ENCODE data around the gene ATP6AP1. TPM values are rescaled to one million over a fixed set of nuclear protein-coding genes. Genes with fewer than 3 reads are reported as not detected.
A peak's percentile ranks its signal among the peaks of the same experiment; 100 is the strongest.
"Not testable (repeated sequence)": the region's sequence is repeated elsewhere in the genome, so short reads cannot be mapped to it uniquely, and the experiment has no call there.

Gene ATP6AP1
- total RNA-seq, 1 donor = 33.2 TPM

DNA sequence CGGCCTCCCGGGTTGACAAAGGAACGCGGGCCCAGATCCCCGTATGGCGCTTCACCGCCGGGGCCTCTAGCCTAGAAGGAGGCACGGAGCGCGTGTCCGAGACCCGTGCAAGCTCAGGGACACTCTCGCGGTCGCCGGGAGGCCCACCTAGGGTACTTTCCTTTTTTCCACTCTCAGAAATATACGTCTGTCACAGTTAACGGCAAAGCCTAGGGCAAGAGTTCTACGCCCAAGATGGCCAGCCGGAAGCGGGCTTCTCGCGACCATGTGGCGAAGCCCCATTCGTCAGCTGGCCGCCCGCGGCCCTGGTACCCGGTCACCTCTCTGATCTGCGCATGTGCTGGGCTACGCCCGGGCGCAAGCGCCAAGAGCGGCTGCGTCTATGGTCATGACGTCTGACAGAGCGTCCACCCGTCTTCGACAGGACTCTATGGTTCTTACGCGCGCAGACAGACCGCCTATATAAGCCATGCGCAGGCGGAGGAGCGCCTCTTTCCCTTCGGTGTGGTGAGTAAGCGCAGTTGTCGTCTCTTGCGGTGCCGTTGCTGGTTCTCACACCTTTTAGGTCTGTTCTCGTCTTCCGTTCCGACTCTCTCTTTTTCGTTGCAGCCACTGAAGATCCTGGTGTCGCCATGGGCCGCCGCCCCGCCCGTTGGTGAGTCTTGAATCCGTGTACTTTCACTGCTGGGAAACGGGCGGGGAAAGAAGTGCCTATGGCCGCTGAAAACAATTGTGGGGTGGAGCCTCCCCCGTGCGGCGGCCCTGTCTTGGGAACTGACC, 30.4 kb upstream of the ATP6AP1 start, which contains the start of gene RPL10:
TSS of gene RPL10 (plus strand) at position 490 of the 780 bp plus-strand sequence. CDS start at position 633, 143 bp downstream.
- TF ChIP-seq, protein P1, sequence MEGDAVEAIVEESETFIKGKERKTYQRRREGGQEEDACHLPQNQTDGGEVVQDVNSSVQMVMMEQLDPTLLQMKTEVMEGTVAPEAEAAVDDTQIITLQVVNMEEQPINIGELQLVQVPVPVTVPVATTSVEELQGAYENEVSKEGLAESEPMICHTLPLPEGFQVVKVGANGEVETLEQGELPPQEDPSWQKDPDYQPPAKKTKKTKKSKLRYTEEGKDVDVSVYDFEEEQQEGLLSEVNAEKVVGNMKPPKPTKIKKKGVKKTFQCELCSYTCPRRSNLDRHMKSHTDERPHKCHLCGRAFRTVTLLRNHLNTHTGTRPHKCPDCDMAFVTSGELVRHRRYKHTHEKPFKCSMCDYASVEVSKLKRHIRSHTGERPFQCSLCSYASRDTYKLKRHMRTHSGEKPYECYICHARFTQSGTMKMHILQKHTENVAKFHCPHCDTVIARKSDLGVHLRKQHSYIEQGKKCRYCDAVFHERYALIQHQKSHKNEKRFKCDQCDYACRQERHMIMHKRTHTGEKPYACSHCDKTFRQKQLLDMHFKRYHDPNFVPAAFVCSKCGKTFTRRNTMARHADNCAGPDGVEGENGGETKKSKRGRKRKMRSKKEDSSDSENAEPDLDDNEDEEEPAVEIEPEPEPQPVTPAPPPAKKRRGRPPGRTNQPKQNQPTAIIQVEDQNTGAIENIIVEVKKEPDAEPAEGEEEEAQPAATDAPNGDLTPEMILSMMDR (IDR thresholded peaks at IDR 0.05; ENCODE audit: insufficient read depth, low read length) = no peak

DNA sequence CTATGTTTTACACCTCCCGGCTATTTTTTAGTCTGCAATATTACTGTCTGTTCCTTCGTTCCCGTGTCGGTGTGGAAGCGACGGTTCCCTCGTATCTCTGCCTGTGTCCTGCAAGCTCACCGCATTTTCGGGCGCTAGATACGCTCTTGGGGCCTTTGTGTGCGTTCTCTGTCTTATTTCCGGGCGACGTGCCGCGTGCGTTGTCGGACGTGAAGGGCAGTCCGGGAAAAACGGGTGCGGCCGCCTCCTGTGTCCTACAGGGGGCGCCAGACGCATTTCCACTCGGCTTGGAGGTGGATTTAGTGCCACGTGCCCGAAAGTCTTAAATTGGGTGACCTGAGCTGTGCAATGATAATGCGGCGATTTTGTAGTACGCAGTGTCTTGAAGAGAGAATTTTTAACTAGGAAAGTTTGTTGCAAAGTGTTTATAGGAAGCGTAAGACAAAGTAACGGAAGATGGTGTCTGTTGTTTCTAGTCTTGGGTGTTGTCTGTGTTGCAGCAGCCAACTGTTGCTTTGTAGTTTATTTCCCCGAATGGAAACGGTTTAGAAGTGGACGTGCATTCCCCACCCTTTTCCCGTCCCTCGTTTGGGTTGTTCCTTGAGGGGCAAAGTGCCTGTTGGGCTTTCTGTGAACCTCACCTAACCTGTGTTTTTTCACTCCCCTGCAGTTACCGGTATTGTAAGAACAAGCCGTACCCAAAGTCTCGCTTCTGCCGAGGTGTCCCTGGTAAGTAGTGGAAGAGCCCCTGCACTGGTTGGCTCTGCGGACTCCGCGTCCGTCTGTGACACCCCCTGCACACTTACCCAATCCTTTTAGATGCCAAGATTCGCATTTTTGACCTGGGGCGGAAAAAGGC, 29.6 kb upstream of the ATP6AP1 start:
- peak overlapping the region; percentile 71 for H3K4me3 ChIP-seq (ENCODE audit: low read depth, low read length)
- TF ChIP-seq, protein P1 (IDR thresholded peaks at IDR 0.05; ENCODE audit: insufficient read depth, low read length) = peak; percentile 79
- peak; percentile 82 for DNase-seq (ENCODE audit: low read depth)

More for the DNA sequence above, 30.4 kb upstream of the ATP6AP1 start, which contains the start of gene RPL10:
- peak within 1 kb of the TSS; percentile 71 for H3K4me3 ChIP-seq (ENCODE audit: low read depth, low read length)
- DNase-seq (ENCODE audit: low read depth) = peak; percentile 98

DNA sequence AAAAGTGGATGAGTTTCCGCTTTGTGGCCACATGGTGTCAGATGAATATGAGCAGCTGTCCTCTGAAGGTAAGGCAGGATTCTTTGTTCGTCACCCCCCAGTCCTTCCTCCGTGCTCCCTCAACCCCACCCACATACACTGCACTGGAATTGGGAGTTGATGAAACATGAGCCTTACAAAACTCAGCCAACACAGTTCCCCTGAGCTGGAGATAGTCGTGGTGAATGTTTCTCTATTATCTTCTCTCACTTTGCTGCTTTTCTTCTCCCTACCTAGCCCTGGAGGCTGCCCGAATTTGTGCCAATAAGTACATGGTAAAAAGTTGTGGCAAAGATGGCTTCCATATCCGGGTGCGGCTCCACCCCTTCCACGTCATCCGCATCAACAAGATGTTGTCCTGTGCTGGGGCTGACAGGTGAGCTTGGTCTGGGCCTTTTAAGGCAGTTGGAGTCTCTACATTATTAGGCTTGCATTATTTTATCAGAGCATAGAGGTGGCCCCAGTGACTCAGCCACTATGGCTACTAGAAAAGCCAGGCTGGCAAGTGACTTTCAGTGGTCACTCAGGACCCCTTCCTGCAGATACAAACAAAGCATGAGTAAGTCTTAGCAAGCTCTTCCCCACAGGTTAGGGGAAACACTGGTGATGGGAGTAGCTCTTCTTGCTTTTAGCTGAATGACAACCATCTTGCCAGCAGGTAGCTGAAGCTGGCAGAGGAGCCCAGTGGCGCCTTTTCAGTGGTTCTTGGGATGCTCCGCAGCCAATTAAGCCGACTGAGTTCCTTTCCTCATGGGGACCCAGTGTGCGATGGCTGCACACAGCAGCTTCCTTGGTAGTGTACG, 28.7 kb upstream of the ATP6AP1 start:
- TF ChIP-seq, protein P1 (IDR thresholded peaks at IDR 0.05; ENCODE audit: insufficient read depth, low read length) = no peak
- no peak for DNase-seq (ENCODE audit: low read depth)
- peak overlapping the region; percentile 71 for H3K4me3 ChIP-seq (ENCODE audit: low read depth, low read length)

DNA sequence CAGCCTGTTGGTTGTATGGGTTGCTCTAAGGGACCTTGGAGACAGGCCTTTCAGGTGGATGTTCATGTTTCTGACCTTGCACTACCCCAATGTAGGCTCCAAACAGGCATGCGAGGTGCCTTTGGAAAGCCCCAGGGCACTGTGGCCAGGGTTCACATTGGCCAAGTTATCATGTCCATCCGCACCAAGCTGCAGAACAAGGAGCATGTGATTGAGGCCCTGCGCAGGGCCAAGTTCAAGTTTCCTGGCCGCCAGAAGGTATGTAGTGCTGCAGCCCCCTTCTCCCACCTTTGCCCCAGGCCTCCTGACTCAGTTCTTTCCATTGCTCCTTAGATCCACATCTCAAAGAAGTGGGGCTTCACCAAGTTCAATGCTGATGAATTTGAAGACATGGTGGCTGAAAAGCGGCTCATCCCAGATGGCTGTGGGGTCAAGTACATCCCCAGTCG, 28.1 kb upstream of the ATP6AP1 start:
- H3K4me3 ChIP-seq (ENCODE audit: low read depth, low read length) = peak overlapping the region; percentile 71
- DNase-seq (ENCODE audit: low read depth) = not testable (repeated sequence)

DNA sequence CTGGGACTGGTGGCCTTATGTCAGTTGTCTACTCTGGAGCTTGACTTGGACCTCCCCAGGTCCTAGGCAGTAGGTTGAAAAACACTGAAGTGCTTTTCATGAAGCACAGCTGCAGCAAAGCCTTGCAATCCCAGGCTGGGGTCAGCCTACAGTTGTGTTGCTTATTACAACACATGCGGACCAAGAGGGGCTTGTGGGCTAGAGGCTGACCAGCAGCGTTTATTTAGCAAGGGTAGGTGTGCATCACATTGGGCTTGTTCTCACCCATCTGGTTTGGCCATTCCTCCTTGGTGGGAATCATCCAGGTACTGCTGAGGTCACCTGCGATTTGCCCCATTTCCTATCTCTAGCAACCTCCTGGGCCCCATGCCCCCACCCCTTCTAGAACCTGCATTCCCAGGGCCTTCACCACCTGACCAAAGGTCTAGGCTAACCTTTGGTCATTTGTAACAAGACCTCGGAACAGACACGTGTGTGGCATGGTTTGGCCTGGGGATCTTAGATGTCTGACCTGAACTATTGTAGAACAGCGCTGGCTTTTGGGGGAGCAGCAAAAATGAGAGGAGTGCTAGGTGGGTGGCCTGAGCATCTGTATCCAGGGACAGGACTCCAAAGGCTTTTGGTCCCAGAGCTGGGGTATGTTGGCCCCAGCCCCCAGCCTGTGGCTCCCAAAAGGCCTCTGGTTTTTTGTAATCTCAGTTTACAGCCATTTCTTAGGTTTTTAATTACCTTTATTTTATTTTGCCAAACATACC, 27.3 kb upstream of the ATP6AP1 start:
- DNase-seq (ENCODE audit: low read depth) = peak; percentile 48
- TF ChIP-seq, protein P1 (IDR thresholded peaks at IDR 0.05; ENCODE audit: insufficient read depth, low read length) = no peak
- no peak overlapping the region for H3K4me3 ChIP-seq (ENCODE audit: low read depth, low read length)

DNA sequence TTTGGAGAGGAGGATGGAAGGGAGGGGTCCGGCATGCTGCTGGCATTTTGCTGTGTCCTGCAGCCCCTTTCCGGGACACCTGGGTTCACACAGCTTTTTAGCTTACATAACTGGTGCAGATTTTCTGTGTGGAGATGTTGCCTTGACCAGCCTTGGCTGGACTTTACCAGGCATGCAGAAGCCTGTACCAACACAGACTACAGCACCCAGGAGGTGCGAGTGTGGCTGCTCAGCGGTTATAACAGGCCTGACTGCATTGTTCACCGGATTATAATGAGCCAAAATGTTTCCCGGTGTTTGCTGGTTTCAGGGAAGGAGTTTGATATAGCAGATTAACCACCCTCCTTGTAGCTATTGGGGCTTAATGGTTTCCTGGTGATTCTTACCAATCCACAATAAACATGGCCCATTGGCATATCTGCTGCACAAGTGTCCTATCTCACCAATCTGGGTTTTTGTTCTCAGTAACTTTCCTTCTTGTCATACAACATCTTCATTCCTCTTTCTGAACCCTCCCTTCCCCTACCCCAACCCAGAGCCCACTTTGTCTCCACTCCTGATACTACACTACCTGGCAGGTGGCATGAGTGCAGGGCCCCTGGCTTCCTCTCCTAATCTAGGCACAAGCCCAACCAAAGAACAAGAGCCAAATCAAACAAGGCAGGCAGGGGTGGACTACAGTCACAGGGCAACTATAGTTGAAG, 26.4 kb upstream of the ATP6AP1 start:
- peak; percentile 26 for DNase-seq (ENCODE audit: low read depth)
- TF ChIP-seq, protein P1 (IDR thresholded peaks at IDR 0.05; ENCODE audit: insufficient read depth, low read length) = no peak

More for the DNA sequence above, 26.4 kb upstream of the ATP6AP1 start:
- H3K4me3 ChIP-seq (ENCODE audit: low read depth, low read length) = no peak overlapping the region
